Pancreas (tissue), 10 donors: ENCODE data around the gene ZNF429. TPM values are rescaled to one million over a fixed set of nuclear protein-coding genes. Genes with fewer than 3 reads are reported as not detected.

Experiments
- ATAC-seq, 4 donors: fragments of 200-7000 bp; cut with Tn5 transposase; one replicate each; pipeline versions ENCODE4 v1.8.0 to v1.9.1; 2020; ENCODE audit warnings: mild to moderate bottlenecking in 4 of 4, moderate library complexity in 4 of 4
- DNase-seq, 6 donors: peaks; one replicate each; pipeline ENCODE4 v3.0.0-alpha.2; 2020
- FAIRE-seq: peaks from 2 replicates; lab custom pipeline; 2012; peaks lifted over from hg19 to GRCh38; lab: Jason Lieb, UNC
- H3K27ac ChIP-seq, 4 donors: fragments of 200-600 bp; sonication (generic); 1 replicate in 3 of 4; 2 replicates in 1 of 4; pipeline versions ENCODE4 v1.5.0 to v1.8.0; 2020
- H3K27me3 ChIP-seq, 4 donors: fragments of 200-600 bp; one replicate each; pipeline ENCODE4 v1.8.0; 2021
- H3K36me3 ChIP-seq, 3 donors: fragments of 200-600 bp; sonication (generic) in 1 of 3; one replicate each; pipeline versions ENCODE4 v1.5.0 to v1.8.0; 2020 to 2021
- H3K4me1 ChIP-seq, 3 donors: fragments of 200-600 bp; one replicate each; pipeline ENCODE4 v1.8.0; 2021
- H3K4me3 ChIP-seq, 4 donors: fragments of 200-600 bp; sonication (generic) in 2 of 4; one replicate each; pipeline versions ENCODE4 v1.5.0 to v1.8.0; 2020 to 2021
- H3K9me3 ChIP-seq, 4 donors: fragments of 200-600 bp; one replicate each; pipeline ENCODE4 v1.8.0; 2021
- WGBS, 2 donors: extraction: QIAGEN DNeasy Blood & Tissue Kit; methylation state at CpG; one replicate each; pipeline ENCODE4 v1.1.7; 2013; 5-methylcytosine and 5-hydroxymethylcytosine counted together
- intact Hi-C, 3 donors: fragments of 100-400 bp; cut with DNase I; formaldehyde crosslinking; loops; one replicate each; pipeline versions ENCODE4 v1.11.1 to v1.14.2; 2022
- polyA plus RNA-seq, 2 donors: library from polyadenylated mRNA; stranded (reverse); fragments of 200-250 nt; gene quantifications; one replicate each; pipeline ENCODE4 v1.2.3, GENCODE V29; 2013
- total RNA-seq, 6 donors: library from RNA; stranded (reverse); fragmentation: NEBNext Ultra II Directional in 4 of 6; extraction: Animal tissue kit (Norgen Biotek cat#: 25700) in 4 of 6; gene quantifications; one replicate each; pipeline versions ENCODE4 v1.2.1 to v1.2.4, GENCODE V29; 2021 to 2023
- TF ChIP-seq, protein P1 (sequence below), 4 donors: fragments of 200-600 bp; sonication (generic) in 3 of 4; IDR thresholded peaks; one replicate each; pipeline versions ENCODE4 v1.5.0 to v1.8.0; 2021; ENCODE audit warnings: antibody characterized with exemption in 4 of 4
- donor health status: healthy with polysubstance abuse.
- donor health status: DM: no; HTN: no; CAD: no; lungs with moderate emphysema.
- donor health status: DM: no; HTN: no; CAD: no.
- donor health status: control.
- donor health status: control.
- donor health status: Bipolar disorder and iron deficiency.
- donor health status: DM: yes; HTN: yes; CAD: no.
- donor health status: DM: no; HTN: no; CAD: no.
- donor health status: DM: no; HTN: no; CAD: no.
- donor health status: DM: yes; HTN: yes; CAD: no.

ZNF429 gene
- total and polyA plus RNA-seq, 8 donors = 6.8 to 12.6 (median 9.9) TPM

DNA sequence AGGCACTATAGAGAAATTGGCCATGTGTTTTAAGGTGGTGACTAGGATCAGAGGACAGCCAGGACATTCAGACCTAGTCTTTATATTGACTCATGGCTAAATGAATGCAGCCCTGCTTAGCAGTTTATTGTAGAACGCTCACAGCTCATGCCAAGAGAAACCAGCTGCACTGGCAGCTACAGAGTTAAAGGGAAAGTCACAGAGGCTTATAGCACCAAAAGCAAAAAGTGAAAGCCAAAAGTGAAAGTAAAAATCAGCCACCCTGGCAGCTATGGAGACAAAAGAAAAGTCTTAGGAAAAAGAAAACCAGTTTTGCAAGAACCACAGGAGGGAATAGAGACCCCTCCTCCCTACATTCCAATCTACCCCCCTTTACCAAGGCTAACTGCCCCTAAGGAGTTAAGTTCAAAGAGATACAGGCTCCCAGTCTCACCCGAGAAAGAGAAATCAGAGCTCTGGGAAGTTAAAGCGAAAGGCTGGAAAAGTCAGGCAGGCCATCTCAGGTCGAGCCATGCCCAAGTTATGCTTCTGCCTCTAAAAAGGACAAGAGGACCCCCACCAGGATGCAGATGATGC, 99.0 kb downstream of the ZNF429 start:
- ATAC-seq (peak; percentile 41 to 77 (median 64)), DNase-seq (no peak), FAIRE-seq (peak; percentile 41)
- Histone ChIP-seq H3K36me3 (no peaks in the 10 kb centered on the region), H3K27ac (peak overlapping the region; percentile 53 to 88 (median 77)), H3K4me3 (peak overlapping the region; percentile 7 to 36 (median 18)), H3K9me3 (no peaks in the 10 kb centered on the region), H3K4me1 (peaks cover 26 to 38% (median 33%) of the 10 kb centered on the region in 3 donors), H3K27me3 (no peaks in the 10 kb centered on the region)
- intact Hi-C loops = no loop called here
- TF ChIP-seq, protein P1, sequence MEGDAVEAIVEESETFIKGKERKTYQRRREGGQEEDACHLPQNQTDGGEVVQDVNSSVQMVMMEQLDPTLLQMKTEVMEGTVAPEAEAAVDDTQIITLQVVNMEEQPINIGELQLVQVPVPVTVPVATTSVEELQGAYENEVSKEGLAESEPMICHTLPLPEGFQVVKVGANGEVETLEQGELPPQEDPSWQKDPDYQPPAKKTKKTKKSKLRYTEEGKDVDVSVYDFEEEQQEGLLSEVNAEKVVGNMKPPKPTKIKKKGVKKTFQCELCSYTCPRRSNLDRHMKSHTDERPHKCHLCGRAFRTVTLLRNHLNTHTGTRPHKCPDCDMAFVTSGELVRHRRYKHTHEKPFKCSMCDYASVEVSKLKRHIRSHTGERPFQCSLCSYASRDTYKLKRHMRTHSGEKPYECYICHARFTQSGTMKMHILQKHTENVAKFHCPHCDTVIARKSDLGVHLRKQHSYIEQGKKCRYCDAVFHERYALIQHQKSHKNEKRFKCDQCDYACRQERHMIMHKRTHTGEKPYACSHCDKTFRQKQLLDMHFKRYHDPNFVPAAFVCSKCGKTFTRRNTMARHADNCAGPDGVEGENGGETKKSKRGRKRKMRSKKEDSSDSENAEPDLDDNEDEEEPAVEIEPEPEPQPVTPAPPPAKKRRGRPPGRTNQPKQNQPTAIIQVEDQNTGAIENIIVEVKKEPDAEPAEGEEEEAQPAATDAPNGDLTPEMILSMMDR (IDR thresholded peaks at IDR 0.05) = no peak
- WGBS, 2 donors = 1 to 2% methylated on average over 4 of the region's 4 CpGs

Other genes with a start within 250 kb of the ZNF429 start
- gene ZNF708, start 176.2 kb upstream of the ZNF429 start, total RNA-seq = 10 to 100 TPM in 1 of 6 donors, 1 to 10 TPM in 5; 5.1 to 11.7 (median 7.7) TPM
- 1 to 10 TPM; 5.1 to 5.2 TPM for gene ZNF708, start 176.2 kb upstream of the ZNF429 start, polyA plus RNA-seq
- 1 to 10 TPM; 1.4 to 5.0 (median 2.5) TPM for gene ZNF738, start 146.6 kb upstream of the ZNF429 start, total RNA-seq
- gene ZNF738, start 146.6 kb upstream of the ZNF429 start, polyA plus RNA-seq = 1 to 10 TPM; 2.4 to 3.6 TPM
- gene ZNF493, start 108.5 kb upstream of the ZNF429 start, total RNA-seq = 10 to 100 TPM in 5 of 6 donors, 1 to 10 TPM in 1; 9.6 to 24.1 (median 14.7) TPM
- 10 to 100 TPM in 1 of 2 donors, 1 to 10 TPM in 1; 9.7 to 10.2 TPM for gene ZNF493, start 108.5 kb upstream of the ZNF429 start, polyA plus RNA-seq